ENCODE measurements around the gene FGF22.

FGF22 gene

GRCh38 chr19:638906-639252 lies 800 bp upstream of the FGF22 start:
- Histone ChIP-seq H3K27me3 (replicated peaks; ENCODE audit: control insufficient read depth, insufficient read depth, low read length) (no peaks in the 10 kb centered on the region), H3K36me3 (ENCODE audit: control insufficient read depth, insufficient read depth, low read length) (no peaks in the 10 kb centered on the region), H3K4me3 (replicated peaks; ENCODE audit: low read depth, low read length) (no peak overlapping the region; the same call in 1 of the 2 replicates)
- TF ChIP-seq, protein P1, sequence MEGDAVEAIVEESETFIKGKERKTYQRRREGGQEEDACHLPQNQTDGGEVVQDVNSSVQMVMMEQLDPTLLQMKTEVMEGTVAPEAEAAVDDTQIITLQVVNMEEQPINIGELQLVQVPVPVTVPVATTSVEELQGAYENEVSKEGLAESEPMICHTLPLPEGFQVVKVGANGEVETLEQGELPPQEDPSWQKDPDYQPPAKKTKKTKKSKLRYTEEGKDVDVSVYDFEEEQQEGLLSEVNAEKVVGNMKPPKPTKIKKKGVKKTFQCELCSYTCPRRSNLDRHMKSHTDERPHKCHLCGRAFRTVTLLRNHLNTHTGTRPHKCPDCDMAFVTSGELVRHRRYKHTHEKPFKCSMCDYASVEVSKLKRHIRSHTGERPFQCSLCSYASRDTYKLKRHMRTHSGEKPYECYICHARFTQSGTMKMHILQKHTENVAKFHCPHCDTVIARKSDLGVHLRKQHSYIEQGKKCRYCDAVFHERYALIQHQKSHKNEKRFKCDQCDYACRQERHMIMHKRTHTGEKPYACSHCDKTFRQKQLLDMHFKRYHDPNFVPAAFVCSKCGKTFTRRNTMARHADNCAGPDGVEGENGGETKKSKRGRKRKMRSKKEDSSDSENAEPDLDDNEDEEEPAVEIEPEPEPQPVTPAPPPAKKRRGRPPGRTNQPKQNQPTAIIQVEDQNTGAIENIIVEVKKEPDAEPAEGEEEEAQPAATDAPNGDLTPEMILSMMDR (IDR thresholded peaks at IDR 0.05; ENCODE audit: insufficient read depth, low read length, poor library complexity, severe bottlenecking): no peak
- no peak for DNase-seq (ENCODE audit: extremely low read depth, insufficient read length)

- TF ChIP-seq, protein P1 (IDR thresholded peaks at IDR 0.05; ENCODE audit: insufficient read depth, low read length, poor library complexity, severe bottlenecking): no peak
- DNase-seq (ENCODE audit: extremely low read depth, insufficient read length): no peak
- H3K27me3 ChIP-seq (replicated peaks; ENCODE audit: control insufficient read depth, insufficient read depth, low read length): no peaks in the 10 kb centered on the region
- peak overlapping the region; percentile 28 for H3K4me3 ChIP-seq (replicated peaks; ENCODE audit: low read depth, low read length)
- H3K36me3 ChIP-seq (ENCODE audit: control insufficient read depth, insufficient read depth, low read length): peaks cover 2% of the 10 kb centered on the region; the same call in 1 of the 2 replicates
Measured at GRCh38 chr19:640161-640558, 481 bp downstream of the FGF22 start.

GRCh38 chr19:640606-641189 lies 1.0 kb downstream of the FGF22 start:
- no peak for DNase-seq (ENCODE audit: extremely low read depth, insufficient read length)
- H3K4me3 ChIP-seq (replicated peaks; ENCODE audit: low read depth, low read length): no peak overlapping the region
- TF ChIP-seq, protein P1 (IDR thresholded peaks at IDR 0.05; ENCODE audit: insufficient read depth, low read length, poor library complexity, severe bottlenecking): no peak
- no peaks in the 10 kb centered on the region for H3K27me3 ChIP-seq (replicated peaks; ENCODE audit: control insufficient read depth, insufficient read depth, low read length)
- peaks cover 4% of the 10 kb centered on the region; the same call in 1 of the 2 replicates for H3K36me3 ChIP-seq (ENCODE audit: control insufficient read depth, insufficient read depth, low read length)

DNA sequence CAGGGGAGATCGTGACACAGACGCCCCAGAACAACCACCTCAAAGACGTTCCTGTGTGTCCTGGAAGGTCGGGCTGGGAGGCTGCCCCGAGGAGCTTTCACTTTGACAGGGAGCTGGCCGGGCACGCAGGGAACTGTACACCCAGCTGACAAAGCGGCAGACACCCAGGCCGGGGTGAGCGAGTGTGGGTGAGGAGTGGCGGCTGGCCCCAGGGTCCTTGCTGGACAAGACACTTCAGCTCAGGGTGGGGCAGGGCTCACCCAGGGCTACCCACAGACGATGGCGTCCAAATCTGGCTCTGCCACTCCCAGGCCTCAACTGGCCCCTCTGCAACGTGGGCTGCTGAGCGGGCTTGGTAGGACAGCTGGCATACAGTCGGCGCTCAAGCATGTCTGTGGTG lies 2.0 kb downstream of the FGF22 start:
- H3K4me3 ChIP-seq (replicated peaks; ENCODE audit: low read depth, low read length): no peak overlapping the region
- H3K36me3 ChIP-seq (ENCODE audit: control insufficient read depth, insufficient read depth, low read length): peaks cover 6% of the 10 kb centered on the region
- no peak for DNase-seq (ENCODE audit: extremely low read depth, insufficient read length)
- TF ChIP-seq, protein P1 (IDR thresholded peaks at IDR 0.05; ENCODE audit: insufficient read depth, low read length, poor library complexity, severe bottlenecking): no peak
- H3K27me3 ChIP-seq (replicated peaks; ENCODE audit: control insufficient read depth, insufficient read depth, low read length): no peaks in the 10 kb centered on the region

GRCh38 chr19:642767-643727 lies 3.4 kb downstream of the FGF22 start:
- H3K4me3 ChIP-seq (replicated peaks; ENCODE audit: low read depth, low read length): no peak overlapping the region
- H3K36me3 ChIP-seq (ENCODE audit: control insufficient read depth, insufficient read depth, low read length): peaks cover 14% of the 10 kb centered on the region
- no peak for DNase-seq (ENCODE audit: extremely low read depth, insufficient read length)
- TF ChIP-seq, protein P1 (IDR thresholded peaks at IDR 0.05; ENCODE audit: insufficient read depth, low read length, poor library complexity, severe bottlenecking): no peak
- H3K27me3 ChIP-seq (replicated peaks; ENCODE audit: control insufficient read depth, insufficient read depth, low read length): no peaks in the 10 kb centered on the region

Measured in GM06990 (cell line).